ENCODE results near the gene KIAA1328. TPM values are rescaled to one million over a fixed set of nuclear protein-coding genes. Genes with fewer than 3 reads are reported as not detected.

KIAA1328 gene
- total RNA-seq, 4 donors from 2014 or later, result 16.1 to 32.0 (median 20.1) TPM

- intact Hi-C loops (cut with DNase I; ENCODE audit: low total_unique reads), result no loop called here
- 64 to 67% methylated on average over 3 of the region's 3 CpGs for WGBS, 2 donors
- no peak for TF ChIP-seq POLR2A (IDR thresholded peaks at IDR 0.05)
- TF ChIP-seq, protein P1, sequence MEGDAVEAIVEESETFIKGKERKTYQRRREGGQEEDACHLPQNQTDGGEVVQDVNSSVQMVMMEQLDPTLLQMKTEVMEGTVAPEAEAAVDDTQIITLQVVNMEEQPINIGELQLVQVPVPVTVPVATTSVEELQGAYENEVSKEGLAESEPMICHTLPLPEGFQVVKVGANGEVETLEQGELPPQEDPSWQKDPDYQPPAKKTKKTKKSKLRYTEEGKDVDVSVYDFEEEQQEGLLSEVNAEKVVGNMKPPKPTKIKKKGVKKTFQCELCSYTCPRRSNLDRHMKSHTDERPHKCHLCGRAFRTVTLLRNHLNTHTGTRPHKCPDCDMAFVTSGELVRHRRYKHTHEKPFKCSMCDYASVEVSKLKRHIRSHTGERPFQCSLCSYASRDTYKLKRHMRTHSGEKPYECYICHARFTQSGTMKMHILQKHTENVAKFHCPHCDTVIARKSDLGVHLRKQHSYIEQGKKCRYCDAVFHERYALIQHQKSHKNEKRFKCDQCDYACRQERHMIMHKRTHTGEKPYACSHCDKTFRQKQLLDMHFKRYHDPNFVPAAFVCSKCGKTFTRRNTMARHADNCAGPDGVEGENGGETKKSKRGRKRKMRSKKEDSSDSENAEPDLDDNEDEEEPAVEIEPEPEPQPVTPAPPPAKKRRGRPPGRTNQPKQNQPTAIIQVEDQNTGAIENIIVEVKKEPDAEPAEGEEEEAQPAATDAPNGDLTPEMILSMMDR (IDR thresholded peaks at IDR 0.05), result no peak
- DNase-seq (ENCODE audit: low spot score in 2 of 2), result no peak
- no peak overlapping the region for H3K4me3 ChIP-seq (ENCODE audit: low read depth, poor library complexity, severe bottlenecking)
Observed at GRCh38 chr18:37230768-37231167, 401.8 kb downstream of the KIAA1328 start.

DNA sequence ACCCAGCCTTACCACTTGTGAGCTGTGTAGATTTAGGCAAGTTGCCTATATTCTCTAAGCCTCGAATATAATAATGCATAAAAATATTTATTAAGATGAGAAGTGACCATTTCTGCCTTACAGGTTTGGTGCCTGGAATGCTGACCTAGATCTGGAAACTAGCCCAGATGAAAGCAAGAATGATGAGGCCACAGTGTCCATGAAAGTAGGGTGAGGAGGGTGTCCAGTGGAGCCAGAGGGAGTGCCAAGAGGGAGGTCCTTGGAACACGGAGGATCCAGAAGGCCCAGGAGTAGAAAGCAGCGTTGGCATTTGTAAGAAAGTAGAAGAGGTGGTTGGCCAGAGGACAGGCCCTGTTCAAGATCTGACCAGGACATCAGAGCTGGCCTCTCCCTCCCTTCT lies 402.3 kb downstream of the KIAA1328 start:
- intact Hi-C loops (cut with DNase I; ENCODE audit: low total_unique reads), result no loop called here
- TF ChIP-seq, protein P1 (IDR thresholded peaks at IDR 0.05), result no peak
- TF ChIP-seq POLR2A (IDR thresholded peaks at IDR 0.05), result no peak
- no peak for DNase-seq (ENCODE audit: low spot score in 2 of 2)
- no peak overlapping the region for H3K4me3 ChIP-seq (ENCODE audit: low read depth, poor library complexity, severe bottlenecking)
- 71 to 83% methylated on average over 3 of the region's 3 CpGs for WGBS, 2 donors

- WGBS, 2 donors, result 91 to 100% methylated on average over 2 of the region's 2 CpGs
- TF ChIP-seq, protein P1 (IDR thresholded peaks at IDR 0.05), result no peak
- no peak for TF ChIP-seq POLR2A (IDR thresholded peaks at IDR 0.05)
- no peak overlapping the region for H3K4me3 ChIP-seq (ENCODE audit: low read depth, poor library complexity, severe bottlenecking)
- no peak for DNase-seq (ENCODE audit: low spot score in 2 of 2)
- intact Hi-C loops (cut with DNase I; ENCODE audit: low total_unique reads), result no loop called here
Observed at GRCh38 chr18:37235583-37235982, 406.7 kb downstream of the KIAA1328 start.

DNA sequence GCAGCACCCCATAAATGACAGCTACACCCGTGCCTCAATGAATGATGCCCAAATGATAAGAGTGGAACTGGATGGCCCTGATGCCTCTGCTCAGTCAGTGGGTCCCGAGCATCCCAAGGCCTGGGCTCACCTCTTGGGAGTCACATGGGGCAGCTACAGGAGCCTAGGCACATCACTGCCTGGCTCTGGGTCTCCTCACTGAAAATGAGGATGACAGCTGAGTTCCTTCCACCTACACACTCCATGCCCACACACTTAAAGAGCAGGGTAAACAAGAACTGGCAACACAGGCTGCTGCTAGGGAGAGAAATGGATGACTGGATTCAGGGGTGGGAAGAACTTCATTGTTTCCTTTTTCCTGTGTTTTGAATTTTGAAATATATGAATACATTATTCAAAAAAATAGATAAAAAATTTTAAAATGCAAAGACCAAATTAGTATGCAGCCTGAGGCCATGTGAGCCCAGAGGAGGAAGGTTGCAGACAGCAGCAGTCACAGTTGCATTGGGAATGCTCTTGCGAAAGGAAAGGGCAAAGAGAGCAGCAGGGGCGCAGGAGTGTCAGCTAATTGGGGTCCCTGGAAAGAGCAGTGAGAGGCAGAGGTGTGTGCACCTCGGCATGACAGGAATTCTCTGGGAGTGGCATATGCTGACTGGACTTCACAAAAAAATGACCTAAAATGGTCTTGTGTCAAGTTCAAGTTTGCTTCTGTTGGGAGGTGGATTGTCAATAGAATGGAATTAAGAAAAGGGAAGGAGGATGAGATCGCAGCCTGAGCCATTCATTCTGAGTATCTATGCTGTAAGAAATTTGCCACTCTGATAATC lies 409.6 kb downstream of the KIAA1328 start:
- intact Hi-C loops (cut with DNase I; ENCODE audit: low total_unique reads), result no loop called here

GRCh38 chr18:37242091-37242490 lies 413.2 kb downstream of the KIAA1328 start:
- no peak overlapping the region for H3K4me3 ChIP-seq (ENCODE audit: low read depth, poor library complexity, severe bottlenecking)
- DNase-seq (ENCODE audit: low spot score in 2 of 2), result no peak
- 51 to 57% methylated on average over 6 of the region's 6 CpGs for WGBS, 2 donors
- intact Hi-C loops (cut with DNase I; ENCODE audit: low total_unique reads), result no loop called here
- TF ChIP-seq, protein P1 (IDR thresholded peaks at IDR 0.05), result no peak
- TF ChIP-seq POLR2A (IDR thresholded peaks at IDR 0.05), result no peak

More for the DNA sequence above, 409.6 kb downstream of the KIAA1328 start:
- H3K4me3 ChIP-seq (ENCODE audit: low read depth, poor library complexity, severe bottlenecking), result no peak overlapping the region
- TF ChIP-seq, protein P1 (IDR thresholded peaks at IDR 0.05), result no peak
- TF ChIP-seq POLR2A (IDR thresholded peaks at IDR 0.05), result no peak
- WGBS, 2 donors, result 79 to 86% methylated on average over 6 of the region's 6 CpGs
- no peak for DNase-seq (ENCODE audit: low spot score in 2 of 2)

Data from lower leg skin (tissue), 4 donors.